OCI-LY7 (cell line): ENCODE data around the gene CT83.

Experiments used
- CTCF ChIP-seq: fragments of 200-600 bp; sonication (generic); conservative IDR thresholded peaks from 2 replicates; pipeline ENCODE4 v1.5.1; 2014; ENCODE audit warnings: mild to moderate bottlenecking, antibody characterized with exemption, low read length, moderate library complexity, mixed read lengths
- EZH2phosphoT487 ChIP-seq: fragments of 200-600 bp; sonication (generic); IDR thresholded peaks from 2 replicates; pipeline ENCODE4 v1.6.1; 2018; ENCODE audit warnings: low read depth, borderline replicate concordance, mild to moderate bottlenecking, mixed run types, antibody characterized with exemption, low read length, moderate library complexity, mixed read lengths

GRCh38 chrX:116436358-116436816 lies 26.4 kb downstream of the CT83 start, which contains the start of gene SLC6A14:
- no peak for TF ChIP-seq CTCF
- TF ChIP-seq EZH2phosphoT487: no peak
